ENCODE data around the gene PTPRN2.

DNA sequence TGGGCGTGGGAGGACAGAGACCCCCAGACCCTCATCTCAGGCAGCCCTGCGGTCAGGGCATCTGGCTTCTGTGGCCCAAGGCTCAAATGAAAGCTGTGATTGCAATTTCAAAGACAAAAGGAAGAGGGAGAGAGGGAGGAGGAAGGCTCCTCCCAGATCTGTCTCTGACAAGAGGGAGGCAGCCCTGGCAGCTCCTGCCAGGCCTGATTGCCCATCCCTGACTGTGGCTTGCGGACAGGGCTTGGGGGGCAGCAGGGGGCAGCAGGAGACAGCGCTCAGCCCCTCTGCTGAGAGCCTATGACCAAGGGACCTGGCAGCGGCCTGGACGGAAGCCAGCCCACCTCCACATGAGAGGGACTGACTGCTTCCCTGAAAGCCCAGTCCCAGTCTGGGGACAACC lies 91.8 kb downstream of the PTPRN2 start:
- TF ChIP-seq CTCF (conservative IDR thresholded peaks at IDR 0.05; ENCODE audit: low read length) (no peak), EZH2phosphoT487 (IDR thresholded peaks at IDR 0.05; ENCODE audit: borderline replicate concordance, low read depth, low read length) (no peak)

Measured in OCI-LY7 (cell line).